Fibroblast of mammary gland (primary cell): ENCODE measurements around the gene HIPK1.
A peak's percentile ranks its signal among the peaks of the same experiment; 100 is the strongest.

Experiments used
- DNase-seq: peaks from one replicate; pipeline ENCODE4 v3.0.0-alpha.2; 2010; ENCODE audit warnings: low read depth
- H3K4me3 ChIP-seq: 2 replicates; pipeline ENCODE4 v1.5.1; 2011; ENCODE audit warnings: low read depth, mild to moderate bottlenecking, low read length, moderate library complexity; ENCODE audit not compliant: control insufficient read depth
- CTCF ChIP-seq: conservative IDR thresholded peaks from 2 replicates; pipeline ENCODE4 v1.5.1; 2011; ENCODE audit warnings: low read depth, low read length, inconsistent platforms; ENCODE audit not compliant: control insufficient read depth, insufficient read depth

The HIPK1 gene

DNA sequence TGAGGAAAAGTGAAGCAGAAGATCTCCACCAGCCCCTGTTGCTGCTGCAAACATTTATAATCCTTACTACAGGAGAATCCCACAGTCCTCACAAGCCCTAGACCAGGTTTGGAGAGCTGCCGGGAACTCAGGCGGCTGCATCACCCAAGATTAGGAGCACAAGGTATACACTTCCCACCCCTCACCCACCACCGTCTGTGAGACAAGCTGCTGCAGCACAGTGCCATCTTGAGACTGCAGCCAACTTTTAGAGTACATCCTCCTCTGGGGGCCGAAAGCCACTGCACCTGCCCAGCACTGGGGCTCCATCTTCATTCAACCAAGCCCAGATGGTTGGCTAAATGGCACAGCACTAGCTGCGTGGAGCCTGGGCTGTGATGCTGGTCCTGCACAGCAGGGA is 63.9 kb downstream of the HIPK1 start:
- no peak overlapping the region for H3K4me3 ChIP-seq
- DNase-seq, result no peak
- TF ChIP-seq CTCF, result no peak

GRCh38 chr1:113993766-113994165 is 64.6 kb downstream of the HIPK1 start:
- DNase-seq, result no peak
- TF ChIP-seq CTCF, result no peak
- H3K4me3 ChIP-seq, result no peak overlapping the region

GRCh38 chr1:113995382-113995781 is 66.3 kb downstream of the HIPK1 start:
- no peak overlapping the region for H3K4me3 ChIP-seq
- TF ChIP-seq CTCF, result no peak
- no peak for DNase-seq

GRCh38 chr1:113998361-113998760 is 69.2 kb downstream of the HIPK1 start:
- TF ChIP-seq CTCF, result no peak
- H3K4me3 ChIP-seq, result no peak overlapping the region
- DNase-seq, result peak; percentile 60

DNA sequence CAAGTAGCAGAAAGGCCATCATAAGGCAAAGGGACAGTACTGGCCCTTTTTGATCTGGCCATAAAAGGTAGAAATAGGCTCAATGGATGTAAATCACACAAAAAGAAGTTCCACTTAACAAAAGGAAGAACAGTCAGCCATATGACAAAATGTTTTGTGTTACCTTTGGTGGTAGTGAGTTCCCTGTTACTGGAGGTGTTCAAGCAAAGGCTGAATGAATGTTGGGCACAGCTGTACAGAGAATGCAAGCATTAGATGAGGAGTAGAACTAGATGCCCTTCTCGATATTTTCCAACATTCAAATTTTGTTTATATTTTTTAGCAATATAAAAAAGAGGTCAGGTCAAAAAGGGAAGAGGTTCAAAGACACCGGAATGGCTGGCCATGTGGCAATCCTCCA is 70.1 kb downstream of the HIPK1 start:
- TF ChIP-seq CTCF, result no peak
- DNase-seq, result no peak

DNA sequence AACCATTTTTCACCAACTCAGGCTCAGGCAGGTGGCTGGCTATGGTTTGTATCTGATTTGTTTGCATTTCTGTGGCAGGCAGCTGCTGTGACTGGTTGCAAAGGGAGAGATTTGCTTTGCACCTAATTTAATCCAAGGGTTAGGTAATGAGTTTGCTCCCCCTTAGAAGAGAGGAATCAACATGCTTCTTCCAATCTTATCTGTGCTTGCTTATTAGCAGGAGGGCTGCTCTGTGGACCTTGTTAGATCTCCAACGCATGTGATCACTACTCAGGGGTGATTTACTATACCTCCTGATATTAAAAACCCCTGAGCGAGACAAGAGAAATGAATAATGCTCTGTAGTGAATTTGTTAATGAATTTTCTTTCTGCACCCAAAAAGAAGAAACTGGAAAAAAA is 70.7 kb downstream of the HIPK1 start:
- no peak for TF ChIP-seq CTCF
- H3K4me3 ChIP-seq, result no peak overlapping the region
- no peak for DNase-seq

More for the DNA sequence above, 70.1 kb downstream of the HIPK1 start:
- H3K4me3 ChIP-seq, result no peak overlapping the region

DNA sequence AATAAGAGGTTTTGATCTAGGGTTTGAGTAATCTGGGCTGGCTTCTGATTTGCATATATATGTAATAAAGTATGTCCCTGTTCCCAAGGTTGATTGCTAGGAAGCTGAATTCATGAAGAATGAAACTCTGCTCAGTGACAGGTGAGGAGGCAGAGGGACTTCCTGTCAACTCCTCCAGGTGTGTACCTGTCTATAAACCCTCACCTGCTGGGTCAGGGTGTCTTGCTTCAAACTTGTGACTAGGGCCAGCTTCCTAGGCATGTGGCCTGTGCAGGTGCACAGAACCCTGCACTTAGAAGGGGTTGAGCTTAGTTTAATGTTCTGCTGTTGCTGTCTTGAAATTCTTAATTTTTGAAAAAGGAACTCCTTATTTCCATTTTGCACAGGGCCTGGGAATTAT is 71.3 kb downstream of the HIPK1 start:
- no peak overlapping the region for H3K4me3 ChIP-seq
- DNase-seq, result no peak
- TF ChIP-seq CTCF, result no peak
